Activated naive CD8-positive, alpha-beta T cell treated with anti-CD3 and anti-CD28 coated beads for 36 hours (primary cell): ENCODE results near the gene IFT80. TPM values are rescaled to one million over a fixed set of nuclear protein-coding genes. Genes with fewer than 3 reads are reported as not detected.

Experiments
- DNase-seq: peaks from one replicate; pipeline ENCODE4 v3.0.0; 2021
- H3K27ac Mint-ChIP-seq: one replicate; pipeline ENCODE4 v1.8.0; 2022; ENCODE audit warnings: mild to moderate bottlenecking, moderate library complexity, mixed read lengths
- H3K27me3 Mint-ChIP-seq: one replicate; pipeline ENCODE4 v1.8.0; 2022; ENCODE audit warnings: mild to moderate bottlenecking, mixed read lengths
- H3K36me3 Mint-ChIP-seq: one replicate; pipeline ENCODE4 v1.8.0; 2021; ENCODE audit warnings: mild to moderate bottlenecking, mixed read lengths
- H3K4me1 Mint-ChIP-seq: one replicate; pipeline ENCODE4 v1.8.0; 2021; ENCODE audit warnings: mixed read lengths
- H3K4me3 Mint-ChIP-seq: one replicate; pipeline ENCODE4 v1.8.0; 2022; ENCODE audit warnings: mild to moderate bottlenecking, moderate library complexity, mixed read lengths
- H3K9me3 Mint-ChIP-seq: one replicate; pipeline ENCODE4 v1.8.0; 2022; ENCODE audit warnings: mixed read lengths
- total RNA-seq, 2 experiments: library from RNA; stranded (reverse); gene quantifications; one replicate each; pipeline ENCODE4 v1.2.3, GENCODE V29; 2021

The IFT80 gene
- total RNA-seq, 2 experiments from 2014 or later = 11.2 to 12.2 TPM

- Mint-ChIP-seq H3K36me3 (peaks cover 21% of the 10 kb centered on the region), H3K27ac (no peak overlapping the region), H3K4me3 (no peak overlapping the region), H3K9me3 (no peaks in the 10 kb centered on the region), H3K4me1 (peaks cover 2% of the 10 kb centered on the region), H3K27me3 (no peaks in the 10 kb centered on the region)
- DNase-seq = no peak
Measured at GRCh38 chr3:160409812-160410610, 11.0 kb upstream of the IFT80 start.

GRCh38 chr3:160403796-160404470 is 4.9 kb upstream of the IFT80 start:
- Mint-ChIP-seq H3K4me1 (peaks cover 27% of the 10 kb centered on the region), H3K4me3 (peak overlapping the region; percentile 30), H3K36me3 (peaks cover 45% of the 10 kb centered on the region), H3K9me3 (no peaks in the 10 kb centered on the region), H3K27me3 (peaks cover 28% of the 10 kb centered on the region), H3K27ac (peak overlapping the region; percentile 42)
- no peak for DNase-seq

GRCh38 chr3:160403028-160403545 is 4.1 kb upstream of the IFT80 start:
- Mint-ChIP-seq H3K27ac (no peak overlapping the region), H3K9me3 (no peaks in the 10 kb centered on the region), H3K27me3 (peaks cover 28% of the 10 kb centered on the region), H3K4me1 (peaks cover 30% of the 10 kb centered on the region), H3K36me3 (peaks cover 43% of the 10 kb centered on the region), H3K4me3 (peak overlapping the region; percentile 77)
- no peak for DNase-seq

GRCh38 chr3:160402221-160403027 is 3.4 kb upstream of the IFT80 start:
- Mint-ChIP-seq H3K27me3 (peaks cover 28% of the 10 kb centered on the region), H3K36me3 (peaks cover 43% of the 10 kb centered on the region), H3K4me1 (peaks cover 32% of the 10 kb centered on the region), H3K4me3 (peak overlapping the region; percentile 77), H3K27ac (no peak overlapping the region), H3K9me3 (no peaks in the 10 kb centered on the region)
- DNase-seq = no peak

- H3K4me3 Mint-ChIP-seq = peak overlapping the region; percentile 98
- peaks cover 43% of the 10 kb centered on the region for H3K36me3 Mint-ChIP-seq
- peaks cover 37% of the 10 kb centered on the region for H3K4me1 Mint-ChIP-seq
- no peak for DNase-seq
- H3K27ac Mint-ChIP-seq = peak overlapping the region; percentile 71
- H3K27me3 Mint-ChIP-seq = peaks cover 28% of the 10 kb centered on the region
- H3K9me3 Mint-ChIP-seq = no peaks in the 10 kb centered on the region
Measured at GRCh38 chr3:160401291-160402095, 2.5 kb upstream of the IFT80 start.

GRCh38 chr3:160400702-160401150 is 1.7 kb upstream of the IFT80 start:
- Mint-ChIP-seq H3K36me3 (peaks cover 38% of the 10 kb centered on the region), H3K4me3 (peak overlapping the region; percentile 98), H3K27me3 (peaks cover 28% of the 10 kb centered on the region), H3K27ac (peak overlapping the region; percentile 100), H3K4me1 (peaks cover 37% of the 10 kb centered on the region), H3K9me3 (no peaks in the 10 kb centered on the region)
- peak; percentile 22 for DNase-seq

GRCh38 chr3:160400030-160400701 is 1.1 kb upstream of the IFT80 start:
- H3K9me3 Mint-ChIP-seq = no peaks in the 10 kb centered on the region
- peak overlapping the region; percentile 98 for H3K4me3 Mint-ChIP-seq
- peaks cover 38% of the 10 kb centered on the region for H3K36me3 Mint-ChIP-seq
- H3K27ac Mint-ChIP-seq = peak overlapping the region; percentile 100
- H3K4me1 Mint-ChIP-seq = peaks cover 40% of the 10 kb centered on the region
- DNase-seq = peak; percentile 47
- H3K27me3 Mint-ChIP-seq = peaks cover 28% of the 10 kb centered on the region

GRCh38 chr3:160398820-160399124 is 253 bp downstream of the IFT80 start:
- Mint-ChIP-seq H3K27ac (peak overlapping the region; percentile 100), H3K4me1 (peaks cover 37% of the 10 kb centered on the region), H3K4me3 (peak overlapping the region; percentile 98), H3K9me3 (no peaks in the 10 kb centered on the region), H3K27me3 (peaks cover 28% of the 10 kb centered on the region), H3K36me3 (peaks cover 29% of the 10 kb centered on the region)
- DNase-seq = no peak

GRCh38 chr3:160395297-160395696 is 3.7 kb downstream of the IFT80 start:
- H3K9me3 Mint-ChIP-seq = no peaks in the 10 kb centered on the region
- H3K4me1 Mint-ChIP-seq = peaks cover 23% of the 10 kb centered on the region
- H3K36me3 Mint-ChIP-seq = peaks cover 4% of the 10 kb centered on the region
- H3K4me3 Mint-ChIP-seq = no peak overlapping the region
- H3K27ac Mint-ChIP-seq = no peak overlapping the region
- no peak for DNase-seq
- H3K27me3 Mint-ChIP-seq = peaks cover 8% of the 10 kb centered on the region

GRCh38 chr3:160394009-160394392 is 5.0 kb downstream of the IFT80 start:
- H3K36me3 Mint-ChIP-seq = peaks cover 2% of the 10 kb centered on the region
- H3K27me3 Mint-ChIP-seq = no peaks in the 10 kb centered on the region
- peaks cover 18% of the 10 kb centered on the region for H3K4me1 Mint-ChIP-seq
- no peak overlapping the region for H3K4me3 Mint-ChIP-seq
- no peak for DNase-seq
- H3K27ac Mint-ChIP-seq = no peak overlapping the region
- H3K9me3 Mint-ChIP-seq = no peaks in the 10 kb centered on the region

- no peak overlapping the region for H3K4me3 Mint-ChIP-seq
- H3K27ac Mint-ChIP-seq = no peak overlapping the region
- H3K4me1 Mint-ChIP-seq = peaks cover 17% of the 10 kb centered on the region
- DNase-seq = no peak
- no peaks in the 10 kb centered on the region for H3K9me3 Mint-ChIP-seq
- no peaks in the 10 kb centered on the region for H3K27me3 Mint-ChIP-seq
- peaks cover 2% of the 10 kb centered on the region for H3K36me3 Mint-ChIP-seq
Measured at GRCh38 chr3:160393346-160394008, 5.5 kb downstream of the IFT80 start.

GRCh38 chr3:160392798-160393197 is 6.2 kb downstream of the IFT80 start:
- Mint-ChIP-seq H3K36me3 (peaks cover 4% of the 10 kb centered on the region), H3K4me1 (peaks cover 12% of the 10 kb centered on the region), H3K9me3 (no peaks in the 10 kb centered on the region), H3K4me3 (no peak overlapping the region), H3K27ac (no peak overlapping the region), H3K27me3 (no peaks in the 10 kb centered on the region)
- DNase-seq = no peak

- H3K27me3 Mint-ChIP-seq = no peaks in the 10 kb centered on the region
Measured at GRCh38 chr3:160390565-160391138, 8.4 kb downstream of the IFT80 start.

More at GRCh38 chr3:160390565-160391138, 8.4 kb downstream of the IFT80 start:
- DNase-seq = no peak
- Mint-ChIP-seq H3K27ac (no peak overlapping the region), H3K9me3 (no peaks in the 10 kb centered on the region), H3K4me3 (no peak overlapping the region), H3K4me1 (peaks cover 8% of the 10 kb centered on the region), H3K36me3 (peaks cover 5% of the 10 kb centered on the region)
